GM23338 (cell line): Measurements from ENCODE around the gene ROR1. TPM values are rescaled to one million over a fixed set of nuclear protein-coding genes. Genes with fewer than 3 reads are reported as not detected.

Experiments used
- ATAC-seq: fragments of 200-7000 bp; cut with Tn5 transposase; 3 replicates; pipeline ENCODE4 v1.9.1; 2020
- DNase-seq: peaks from one replicate; pipeline ENCODE4 v3.0.0-alpha.2; 2015; ENCODE audit warnings: low spot score
- H2AFZ ChIP-seq: fragments of 200-600 bp; sonication (generic); 2 replicates; pipeline ENCODE4 v1.8.0; 2016; ENCODE audit warnings: antibody characterized with exemption, mild to moderate bottlenecking, moderate library complexity
- H3F3A ChIP-seq: fragments of 200-600 bp; sonication (generic); replicated peaks from 2 replicates; pipeline ENCODE4 v1.8.0; 2017; ENCODE audit warnings: antibody characterized with exemption, mixed run types, low read depth
- H3K27ac ChIP-seq: fragments of 200-600 bp; sonication (generic); 2 replicates; pipeline ENCODE4 v1.6.1; 2016; ENCODE audit warnings: low read depth
- H3K27me3 ChIP-seq: fragments of 200-600 bp; sonication (generic); 2 replicates; pipeline ENCODE4 v1.8.0; 2016; ENCODE audit warnings: mild to moderate bottlenecking, mixed run types, moderate library complexity; ENCODE audit not compliant: insufficient read depth
- H3K36me3 ChIP-seq: fragments of 200-600 bp; sonication (generic); 2 replicates; pipeline ENCODE4 v1.8.0; 2016; ENCODE audit warnings: mild to moderate bottlenecking; ENCODE audit not compliant: insufficient read depth
- H3K4me1 ChIP-seq: fragments of 200-600 bp; sonication (generic); 2 replicates; pipeline ENCODE4 v1.8.0; 2016; ENCODE audit warnings: mild to moderate bottlenecking, moderate library complexity; ENCODE audit not compliant: insufficient read depth
- H3K4me2 ChIP-seq: fragments of 200-600 bp; sonication (generic); 2 replicates; pipeline ENCODE4 v1.7.1; 2017; ENCODE audit warnings: mixed run types
- H3K4me3 ChIP-seq: fragments of 200-600 bp; sonication (generic); 2 replicates; pipeline ENCODE4 v1.6.1; 2016; ENCODE audit warnings: mixed run types
- H3K79me2 ChIP-seq: fragments of 200-600 bp; sonication (generic); replicated peaks from 2 replicates; pipeline ENCODE4 v1.8.0; 2017; ENCODE audit warnings: mild to moderate bottlenecking; ENCODE audit not compliant: insufficient read depth
- H3K9me2 ChIP-seq: fragments of 200-600 bp; sonication (generic); 2 replicates; pipeline ENCODE4 v1.8.0; 2017; ENCODE audit not compliant: insufficient read depth
- H4K20me1 ChIP-seq: fragments of 200-600 bp; sonication (generic); replicated peaks from 2 replicates; pipeline ENCODE4 v1.8.0; 2017; ENCODE audit warnings: mild to moderate bottlenecking; ENCODE audit not compliant: insufficient read depth
- H3K27ac Mint-ChIP-seq: 2 replicates; pipeline ENCODE4 v1.8.0; 2020; ENCODE audit warnings: inconsistent platforms, mild to moderate bottlenecking, moderate library complexity, mixed read lengths
- H3K27me3 Mint-ChIP-seq: 3 replicates; pipeline ENCODE4 v1.8.0; 2022; ENCODE audit warnings: low read depth, mild to moderate bottlenecking, moderate library complexity, mixed read lengths, inconsistent platforms; ENCODE audit not compliant: insufficient read depth, poor library complexity
- H3K36me3 Mint-ChIP-seq: 3 replicates; pipeline ENCODE4 v1.8.0; 2021; ENCODE audit warnings: low read depth, mild to moderate bottlenecking, inconsistent platforms, moderate library complexity, mixed read lengths
- H3K4me1 Mint-ChIP-seq: 3 replicates; pipeline ENCODE4 v1.8.0; 2020; ENCODE audit warnings: mild to moderate bottlenecking, inconsistent platforms, mixed read lengths
- H3K4me3 Mint-ChIP-seq: 3 replicates; pipeline ENCODE4 v1.8.0; 2021; ENCODE audit warnings: moderate library complexity, mild to moderate bottlenecking, inconsistent platforms, mixed read lengths
- H3K9me3 Mint-ChIP-seq: 3 replicates; pipeline ENCODE4 v1.8.0; 2020; ENCODE audit warnings: moderate library complexity, mild to moderate bottlenecking, inconsistent platforms, mixed read lengths
- CREB1 ChIP-seq: fragments of 250-450 bp; sonication (Bioruptor Pico); IDR thresholded peaks from 2 replicates; pipeline ENCODE4 v1.5.0; 2020; ENCODE audit warnings: low read depth, mild to moderate bottlenecking, moderate library complexity
- EZH2 ChIP-seq: fragments of 200-600 bp; sonication (generic); IDR thresholded peaks from one replicate; pipeline ENCODE4 v1.8.0; 2017; ENCODE audit warnings: antibody characterized with exemption, mild to moderate bottlenecking, low read depth; ENCODE audit not compliant: unreplicated experiment
- EZH2phosphoT487 ChIP-seq: fragments of 200-600 bp; sonication (generic); IDR thresholded peaks from one replicate; pipeline ENCODE4 v1.8.1; 2018; ENCODE audit warnings: antibody characterized with exemption; ENCODE audit not compliant: unreplicated experiment
- JUNB ChIP-seq: IDR thresholded peaks from one replicate; pipeline ENCODE4 v1.6.1; 2016; ENCODE audit warnings: antibody characterized with exemption; ENCODE audit not compliant: unreplicated experiment
- NANOG ChIP-seq: IDR thresholded peaks from 2 replicates; pipeline ENCODE4 v1.6.1; 2016; ENCODE audit warnings: antibody characterized with exemption, borderline replicate concordance
- POLR2AphosphoS5 ChIP-seq: IDR thresholded peaks from 2 replicates; pipeline ENCODE4 v1.6.1; 2016; ENCODE audit warnings: antibody characterized with exemption, low read depth
- STAT1 ChIP-seq: IDR thresholded peaks from one replicate; pipeline ENCODE4 v1.6.1; 2016; ENCODE audit warnings: antibody characterized with exemption; ENCODE audit not compliant: unreplicated experiment
- ZNF114 ChIP-seq: fragments of 250-450 bp; sonication (Bioruptor Pico); IDR thresholded peaks from 2 replicates; pipeline ENCODE4 v1.5.0; 2020; ENCODE audit warnings: mild to moderate bottlenecking, moderate library complexity
- ZNF331 ChIP-seq: fragments of 250-450 bp; sonication (Bioruptor Pico); IDR thresholded peaks from 2 replicates; pipeline ENCODE4 v1.5.0; 2020; ENCODE audit warnings: low read depth, mild to moderate bottlenecking, moderate library complexity
- polyA plus RNA-seq: library from polyadenylated mRNA; unstranded; fragments of >200 nt; fragmentation: Nextera tagmentation; extraction: Ambion mirVana; gene quantifications from 2 replicates; pipeline ENCODE4 v1.2.1, GENCODE V29; 2016
- total RNA-seq: library from RNA; depleted of rRNA; stranded (reverse); fragments of >200 nt; shearing (Covaris generic); gene quantifications from 2 replicates; pipeline ENCODE4 v1.2.3, GENCODE V29; 2014
- TF ChIP-seq, protein P1 (sequence below): fragments of 250-450 bp; sonication (Bioruptor Pico); IDR thresholded peaks from 2 replicates; pipeline ENCODE4 v1.5.0; 2020; ENCODE audit warnings: mild to moderate bottlenecking, moderate library complexity
- TF ChIP-seq, protein P2 (sequence below): IDR thresholded peaks from one replicate; pipeline ENCODE4 v1.6.1; 2018; ENCODE audit warnings: antibody characterized with exemption; ENCODE audit not compliant: unreplicated experiment
- TF ChIP-seq, protein P3 (sequence below): IDR thresholded peaks from 2 replicates; pipeline ENCODE4 v1.6.1; 2016; ENCODE audit warnings: antibody characterized with exemption
- TF ChIP-seq, protein P4 (sequence below), 2 experiments: fragments of 200-600 bp in 1 of 2; sonication (generic) in 1 of 2; conservative IDR thresholded peaks; 2 replicates each; pipeline versions ENCODE4 v1.5.1 to v1.6.1; 2016 to 2017; ENCODE audit warnings: antibody characterized with exemption in 2 of 2, low read depth in 2 of 2, mild to moderate bottlenecking in 2 of 2, moderate library complexity in 1 of 2

ROR1 gene
- total and polyA plus RNA-seq, 2 experiments from 2014 or later, result 59.7 to 96.0 TPM

DNA sequence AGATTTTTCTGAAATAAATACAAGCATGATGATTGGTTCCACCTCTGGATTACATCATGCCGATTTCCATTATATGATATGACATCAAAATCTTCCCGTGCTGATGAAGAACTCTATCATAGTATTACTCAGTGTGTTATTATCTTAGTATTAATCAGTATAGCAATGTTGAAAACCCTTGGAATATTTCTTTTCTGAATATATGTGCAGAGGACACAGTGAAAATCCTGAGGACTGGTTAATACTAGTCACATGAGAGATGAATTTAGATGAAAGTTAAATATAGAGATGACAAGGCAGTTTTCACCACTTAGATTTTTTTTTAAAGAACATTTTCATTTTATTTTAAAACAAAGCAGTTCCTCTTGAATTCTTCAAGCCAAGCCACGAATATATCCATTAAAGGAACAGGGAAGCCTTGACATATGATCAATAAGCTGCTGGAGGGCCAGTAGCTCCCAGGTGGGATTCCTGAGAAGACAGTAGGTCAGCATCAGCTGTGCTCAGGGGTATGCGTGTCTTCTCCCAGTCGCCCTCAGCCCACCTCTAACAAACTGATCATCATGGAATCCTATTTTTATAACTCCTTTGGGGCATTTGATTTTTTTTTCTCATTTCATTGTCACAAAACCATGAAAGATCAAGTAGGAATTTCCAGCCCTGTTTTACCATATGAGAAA is 373.4 kb downstream of the ROR1 start:
- H3K27ac Mint-ChIP-seq, result peak overlapping the region; percentile 52; the same call in 1 of the 2 replicates
- no peaks in the 10 kb centered on the region for H3K9me3 Mint-ChIP-seq
- no peak for TF ChIP-seq EZH2
- no peak for TF ChIP-seq POLR2AphosphoS5
- TF ChIP-seq, protein P1, sequence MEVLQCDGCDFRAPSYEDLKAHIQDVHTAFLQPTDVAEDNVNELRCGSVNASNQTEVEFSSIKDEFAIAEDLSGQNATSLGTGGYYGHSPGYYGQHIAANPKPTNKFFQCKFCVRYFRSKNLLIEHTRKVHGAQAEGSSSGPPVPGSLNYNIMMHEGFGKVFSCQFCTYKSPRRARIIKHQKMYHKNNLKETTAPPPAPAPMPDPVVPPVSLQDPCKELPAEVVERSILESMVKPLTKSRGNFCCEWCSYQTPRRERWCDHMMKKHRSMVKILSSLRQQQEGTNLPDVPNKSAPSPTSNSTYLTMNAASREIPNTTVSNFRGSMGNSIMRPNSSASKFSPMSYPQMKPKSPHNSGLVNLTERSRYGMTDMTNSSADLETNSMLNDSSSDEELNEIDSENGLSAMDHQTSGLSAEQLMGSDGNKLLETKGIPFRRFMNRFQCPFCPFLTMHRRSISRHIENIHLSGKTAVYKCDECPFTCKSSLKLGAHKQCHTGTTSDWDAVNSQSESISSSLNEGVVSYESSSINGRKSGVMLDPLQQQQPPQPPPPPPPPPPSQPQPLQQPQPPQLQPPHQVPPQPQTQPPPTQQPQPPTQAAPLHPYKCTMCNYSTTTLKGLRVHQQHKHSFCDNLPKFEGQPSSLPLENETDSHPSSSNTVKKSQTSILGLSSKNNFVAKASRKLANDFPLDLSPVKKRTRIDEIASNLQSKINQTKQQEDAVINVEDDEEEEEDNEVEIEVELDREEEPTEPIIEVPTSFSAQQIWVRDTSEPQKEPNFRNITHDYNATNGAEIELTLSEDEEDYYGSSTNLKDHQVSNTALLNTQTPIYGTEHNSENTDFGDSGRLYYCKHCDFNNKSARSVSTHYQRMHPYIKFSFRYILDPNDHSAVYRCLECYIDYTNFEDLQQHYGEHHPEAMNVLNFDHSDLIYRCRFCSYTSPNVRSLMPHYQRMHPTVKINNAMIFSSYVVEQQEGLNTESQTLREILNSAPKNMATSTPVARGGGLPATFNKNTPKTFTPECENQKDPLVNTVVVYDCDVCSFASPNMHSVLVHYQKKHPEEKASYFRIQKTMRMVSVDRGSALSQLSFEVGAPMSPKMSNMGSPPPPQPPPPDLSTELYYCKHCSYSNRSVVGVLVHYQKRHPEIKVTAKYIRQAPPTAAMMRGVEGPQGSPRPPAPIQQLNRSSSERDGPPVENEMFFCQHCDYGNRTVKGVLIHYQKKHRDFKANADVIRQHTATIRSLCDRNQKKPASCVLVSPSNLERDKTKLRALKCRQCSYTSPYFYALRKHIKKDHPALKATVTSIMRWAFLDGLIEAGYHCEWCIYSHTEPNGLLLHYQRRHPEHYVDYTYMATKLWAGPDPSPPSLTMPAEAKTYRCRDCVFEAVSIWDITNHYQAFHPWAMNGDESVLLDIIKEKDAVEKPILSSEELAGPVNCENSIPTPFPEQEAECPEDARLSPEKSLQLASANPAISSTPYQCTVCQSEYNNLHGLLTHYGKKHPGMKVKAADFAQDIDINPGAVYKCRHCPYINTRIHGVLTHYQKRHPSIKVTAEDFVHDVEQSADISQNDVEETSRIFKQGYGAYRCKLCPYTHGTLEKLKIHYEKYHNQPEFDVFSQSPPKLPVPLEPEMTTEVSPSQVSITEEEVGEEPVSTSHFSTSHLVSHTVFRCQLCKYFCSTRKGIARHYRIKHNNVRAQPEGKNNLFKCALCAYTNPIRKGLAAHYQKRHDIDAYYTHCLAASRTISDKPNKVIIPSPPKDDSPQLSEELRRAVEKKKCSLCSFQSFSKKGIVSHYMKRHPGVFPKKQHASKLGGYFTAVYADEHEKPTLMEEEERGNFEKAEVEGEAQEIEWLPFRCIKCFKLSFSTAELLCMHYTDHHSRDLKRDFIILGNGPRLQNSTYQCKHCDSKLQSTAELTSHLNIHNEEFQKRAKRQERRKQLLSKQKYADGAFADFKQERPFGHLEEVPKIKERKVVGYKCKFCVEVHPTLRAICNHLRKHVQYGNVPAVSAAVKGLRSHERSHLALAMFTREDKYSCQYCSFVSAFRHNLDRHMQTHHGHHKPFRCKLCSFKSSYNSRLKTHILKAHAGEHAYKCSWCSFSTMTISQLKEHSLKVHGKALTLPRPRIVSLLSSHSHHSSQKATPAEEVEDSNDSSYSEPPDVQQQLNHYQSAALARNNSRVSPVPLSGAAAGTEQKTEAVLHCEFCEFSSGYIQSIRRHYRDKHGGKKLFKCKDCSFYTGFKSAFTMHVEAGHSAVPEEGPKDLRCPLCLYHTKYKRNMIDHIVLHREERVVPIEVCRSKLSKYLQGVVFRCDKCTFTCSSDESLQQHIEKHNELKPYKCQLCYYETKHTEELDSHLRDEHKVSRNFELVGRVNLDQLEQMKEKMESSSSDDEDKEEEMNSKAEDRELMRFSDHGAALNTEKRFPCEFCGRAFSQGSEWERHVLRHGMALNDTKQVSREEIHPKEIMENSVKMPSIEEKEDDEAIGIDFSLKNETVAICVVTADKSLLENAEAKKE, result no peak
- TF ChIP-seq STAT1, result no peak
- TF ChIP-seq, protein P2, sequence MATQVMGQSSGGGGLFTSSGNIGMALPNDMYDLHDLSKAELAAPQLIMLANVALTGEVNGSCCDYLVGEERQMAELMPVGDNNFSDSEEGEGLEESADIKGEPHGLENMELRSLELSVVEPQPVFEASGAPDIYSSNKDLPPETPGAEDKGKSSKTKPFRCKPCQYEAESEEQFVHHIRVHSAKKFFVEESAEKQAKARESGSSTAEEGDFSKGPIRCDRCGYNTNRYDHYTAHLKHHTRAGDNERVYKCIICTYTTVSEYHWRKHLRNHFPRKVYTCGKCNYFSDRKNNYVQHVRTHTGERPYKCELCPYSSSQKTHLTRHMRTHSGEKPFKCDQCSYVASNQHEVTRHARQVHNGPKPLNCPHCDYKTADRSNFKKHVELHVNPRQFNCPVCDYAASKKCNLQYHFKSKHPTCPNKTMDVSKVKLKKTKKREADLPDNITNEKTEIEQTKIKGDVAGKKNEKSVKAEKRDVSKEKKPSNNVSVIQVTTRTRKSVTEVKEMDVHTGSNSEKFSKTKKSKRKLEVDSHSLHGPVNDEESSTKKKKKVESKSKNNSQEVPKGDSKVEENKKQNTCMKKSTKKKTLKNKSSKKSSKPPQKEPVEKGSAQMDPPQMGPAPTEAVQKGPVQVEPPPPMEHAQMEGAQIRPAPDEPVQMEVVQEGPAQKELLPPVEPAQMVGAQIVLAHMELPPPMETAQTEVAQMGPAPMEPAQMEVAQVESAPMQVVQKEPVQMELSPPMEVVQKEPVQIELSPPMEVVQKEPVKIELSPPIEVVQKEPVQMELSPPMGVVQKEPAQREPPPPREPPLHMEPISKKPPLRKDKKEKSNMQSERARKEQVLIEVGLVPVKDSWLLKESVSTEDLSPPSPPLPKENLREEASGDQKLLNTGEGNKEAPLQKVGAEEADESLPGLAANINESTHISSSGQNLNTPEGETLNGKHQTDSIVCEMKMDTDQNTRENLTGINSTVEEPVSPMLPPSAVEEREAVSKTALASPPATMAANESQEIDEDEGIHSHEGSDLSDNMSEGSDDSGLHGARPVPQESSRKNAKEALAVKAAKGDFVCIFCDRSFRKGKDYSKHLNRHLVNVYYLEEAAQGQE, result no peak
- TF ChIP-seq ZNF331, result no peak
- no peak for TF ChIP-seq EZH2phosphoT487
- TF ChIP-seq JUNB, result no peak
- no peak for TF ChIP-seq NANOG
- TF ChIP-seq ZNF114 (CRISPR knock-in tag), result no peak
- TF ChIP-seq, protein P3, sequence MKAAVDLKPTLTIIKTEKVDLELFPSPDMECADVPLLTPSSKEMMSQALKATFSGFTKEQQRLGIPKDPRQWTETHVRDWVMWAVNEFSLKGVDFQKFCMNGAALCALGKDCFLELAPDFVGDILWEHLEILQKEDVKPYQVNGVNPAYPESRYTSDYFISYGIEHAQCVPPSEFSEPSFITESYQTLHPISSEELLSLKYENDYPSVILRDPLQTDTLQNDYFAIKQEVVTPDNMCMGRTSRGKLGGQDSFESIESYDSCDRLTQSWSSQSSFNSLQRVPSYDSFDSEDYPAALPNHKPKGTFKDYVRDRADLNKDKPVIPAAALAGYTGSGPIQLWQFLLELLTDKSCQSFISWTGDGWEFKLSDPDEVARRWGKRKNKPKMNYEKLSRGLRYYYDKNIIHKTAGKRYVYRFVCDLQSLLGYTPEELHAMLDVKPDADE, result no peak
- TF ChIP-seq CREB1 (CRISPR knock-in tag), result no peak
- TF ChIP-seq, protein P4, sequence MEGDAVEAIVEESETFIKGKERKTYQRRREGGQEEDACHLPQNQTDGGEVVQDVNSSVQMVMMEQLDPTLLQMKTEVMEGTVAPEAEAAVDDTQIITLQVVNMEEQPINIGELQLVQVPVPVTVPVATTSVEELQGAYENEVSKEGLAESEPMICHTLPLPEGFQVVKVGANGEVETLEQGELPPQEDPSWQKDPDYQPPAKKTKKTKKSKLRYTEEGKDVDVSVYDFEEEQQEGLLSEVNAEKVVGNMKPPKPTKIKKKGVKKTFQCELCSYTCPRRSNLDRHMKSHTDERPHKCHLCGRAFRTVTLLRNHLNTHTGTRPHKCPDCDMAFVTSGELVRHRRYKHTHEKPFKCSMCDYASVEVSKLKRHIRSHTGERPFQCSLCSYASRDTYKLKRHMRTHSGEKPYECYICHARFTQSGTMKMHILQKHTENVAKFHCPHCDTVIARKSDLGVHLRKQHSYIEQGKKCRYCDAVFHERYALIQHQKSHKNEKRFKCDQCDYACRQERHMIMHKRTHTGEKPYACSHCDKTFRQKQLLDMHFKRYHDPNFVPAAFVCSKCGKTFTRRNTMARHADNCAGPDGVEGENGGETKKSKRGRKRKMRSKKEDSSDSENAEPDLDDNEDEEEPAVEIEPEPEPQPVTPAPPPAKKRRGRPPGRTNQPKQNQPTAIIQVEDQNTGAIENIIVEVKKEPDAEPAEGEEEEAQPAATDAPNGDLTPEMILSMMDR (conservative IDR thresholded peaks at IDR 0.05; ENCODE audit: low read depth in 2 of 2), result no peak

More for the DNA sequence above, 373.4 kb downstream of the ROR1 start:
- Histone ChIP-seq H3F3A (no peaks in the 10 kb centered on the region; the same call in 1 of the 2 replicates), H3K36me3 (peaks cover 6% of the 10 kb centered on the region; the same call in 1 of the 2 replicates), H4K20me1 (peaks cover 6% of the 10 kb centered on the region; the same call in 1 of the 2 replicates), H3K27me3 (no peaks in the 10 kb centered on the region), H3K9me2 (no peaks in the 10 kb centered on the region; the same call in 1 of the 2 replicates), H3K79me2 (no peaks in the 10 kb centered on the region), H2AFZ (no peak overlapping the region), H3K4me3 (no peak overlapping the region), H3K4me2 (no peak overlapping the region), H3K4me1 (peaks cover 15% of the 10 kb centered on the region), H3K27ac (no peak overlapping the region)
- DNase-seq, result no peak
- no peak for ATAC-seq
- peaks cover 39% of the 10 kb centered on the region for H3K4me1 Mint-ChIP-seq
- H3K4me3 Mint-ChIP-seq, result no peak overlapping the region
- H3K27me3 Mint-ChIP-seq, result peaks cover 4% of the 10 kb centered on the region
- H3K36me3 Mint-ChIP-seq, result peaks cover 57% of the 10 kb centered on the region
